ENCODE data around the gene IFNLR1.

Gene IFNLR1

GRCh38 chr1:24205345-24206082 lies 18.4 kb upstream of the IFNLR1 start:
- DNase-seq: no peak

- DNase-seq: no peak
These were observed 17.0 kb upstream of the IFNLR1 start for GRCh38 chr1:24204116-24204515.

- no peak for DNase-seq
These were observed 16.3 kb upstream of the IFNLR1 start for GRCh38 chr1:24203404-24203803.

GRCh38 chr1:24202987-24203386 lies 15.9 kb upstream of the IFNLR1 start:
- DNase-seq: no peak

GRCh38 chr1:24202556-24202955 lies 15.5 kb upstream of the IFNLR1 start:
- no peak for DNase-seq

- no peak for DNase-seq
These were observed 14.9 kb upstream of the IFNLR1 start for GRCh38 chr1:24201941-24202440.

- DNase-seq: peak; percentile 64
These were observed 12.3 kb upstream of the IFNLR1 start for GRCh38 chr1:24199291-24199900.

- DNase-seq: no peak
These were observed 11.7 kb upstream of the IFNLR1 start for GRCh38 chr1:24198766-24199165.

GRCh38 chr1:24195874-24196273 lies 8.8 kb upstream of the IFNLR1 start:
- no peak for DNase-seq

GRCh38 chr1:24195136-24195535 lies 8.0 kb upstream of the IFNLR1 start:
- no peak for DNase-seq

- no peak for DNase-seq
These were observed 6.0 kb upstream of the IFNLR1 start for GRCh38 chr1:24193046-24193445.

- DNase-seq: no peak
These were observed 4.8 kb upstream of the IFNLR1 start for GRCh38 chr1:24191860-24192259.

GRCh38 chr1:24190983-24191461 lies 3.9 kb upstream of the IFNLR1 start:
- DNase-seq: no peak

GRCh38 chr1:24189528-24189927 lies 2.4 kb upstream of the IFNLR1 start:
- no peak for DNase-seq

GRCh38 chr1:24186711-24186992 lies 437 bp downstream of the IFNLR1 start:
- DNase-seq: no peak

- DNase-seq: no peak
These were observed 918 bp downstream of the IFNLR1 start for GRCh38 chr1:24186031-24186710.

- DNase-seq: no peak
These were observed 2.0 kb downstream of the IFNLR1 start for GRCh38 chr1:24185076-24185475.

- DNase-seq: no peak
These were observed 5.0 kb downstream of the IFNLR1 start for GRCh38 chr1:24182061-24182460.

- no peak for DNase-seq
These were observed 5.5 kb downstream of the IFNLR1 start for GRCh38 chr1:24181619-24182018.

- DNase-seq: no peak
These were observed 6.4 kb downstream of the IFNLR1 start for GRCh38 chr1:24180676-24181075.

GRCh38 chr1:24179251-24179840 lies 7.7 kb downstream of the IFNLR1 start:
- DNase-seq: no peak

- DNase-seq: no peak
These were observed 8.7 kb downstream of the IFNLR1 start for GRCh38 chr1:24178407-24178806.

GRCh38 chr1:24177161-24177560 lies 9.9 kb downstream of the IFNLR1 start:
- no peak for DNase-seq

Measured in activated CD4-positive, alpha-beta T cell treated with anti-CD3 and anti-CD28 coated beads for 1 hour (primary cell).